D721Med (cell line): ENCODE measurements around the gene IMPA2.

ENCODE experiments used
- DNase-seq: peaks from one replicate; pipeline ENCODE4 v3.0.0; 2011; ENCODE audit warnings: low spot score; ENCODE audit not compliant: insufficient read length
- FAIRE-seq: peaks from 2 replicates; lab custom pipeline; 2011; peaks lifted over from hg19 to GRCh38; lab: Jason Lieb, UNC
- CTCF ChIP-seq: IDR thresholded peaks from 2 replicates; pipeline ENCODE4 v1.5.1; 2012; ENCODE audit warnings: mild to moderate bottlenecking, control low read depth; ENCODE audit not compliant: insufficient read depth; ENCODE audit errors: missing control alignments

The IMPA2 gene

DNA sequence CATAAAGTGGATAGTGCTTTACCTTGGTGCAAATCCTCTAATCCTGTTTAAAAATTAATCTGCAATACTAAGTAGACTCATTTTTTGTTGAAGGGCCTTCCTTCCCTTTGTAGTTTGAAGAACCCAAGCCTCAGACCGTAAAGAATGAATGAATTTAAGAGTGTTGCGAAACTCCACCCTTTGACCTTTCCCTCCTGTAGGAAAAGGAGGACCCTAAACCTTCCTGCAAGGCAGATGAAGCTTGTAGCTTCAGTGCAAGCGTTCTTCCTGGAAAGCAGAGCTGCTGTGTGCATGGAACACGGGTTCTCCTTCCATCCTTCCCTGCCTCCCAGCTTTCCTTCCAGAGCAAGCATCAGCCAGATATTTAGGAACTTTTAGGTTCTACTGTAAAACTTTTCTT lies 1.7 kb downstream of the IMPA2 start:
- FAIRE-seq (no peak), DNase-seq (no peak)
- TF ChIP-seq CTCF = no peak

DNA sequence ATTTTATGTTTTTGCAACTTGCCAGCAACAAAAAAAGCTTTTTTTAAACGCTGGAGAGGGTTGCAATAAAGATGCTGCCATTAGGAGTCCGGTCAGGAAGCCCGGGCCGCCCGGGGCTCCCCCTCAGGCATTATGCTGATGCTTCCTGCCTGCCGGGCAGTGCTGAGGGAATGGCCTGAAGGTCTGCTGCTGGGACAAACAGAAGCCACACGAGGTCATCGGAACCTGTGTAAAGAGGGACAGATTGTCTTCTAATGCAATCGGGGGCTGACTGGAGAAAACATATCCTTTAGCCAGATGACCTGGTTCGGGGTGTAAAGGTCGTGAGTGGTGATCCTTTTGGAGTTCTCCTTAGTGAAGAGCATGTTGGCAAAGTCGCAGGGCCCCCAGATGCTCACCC lies 2.3 kb downstream of the IMPA2 start:
- DNase-seq = no peak
- no peak for TF ChIP-seq CTCF
- no peak for FAIRE-seq

GRCh38 chr18:11984091-11984490 lies 2.8 kb downstream of the IMPA2 start:
- FAIRE-seq (no peak), DNase-seq (no peak)

DNA sequence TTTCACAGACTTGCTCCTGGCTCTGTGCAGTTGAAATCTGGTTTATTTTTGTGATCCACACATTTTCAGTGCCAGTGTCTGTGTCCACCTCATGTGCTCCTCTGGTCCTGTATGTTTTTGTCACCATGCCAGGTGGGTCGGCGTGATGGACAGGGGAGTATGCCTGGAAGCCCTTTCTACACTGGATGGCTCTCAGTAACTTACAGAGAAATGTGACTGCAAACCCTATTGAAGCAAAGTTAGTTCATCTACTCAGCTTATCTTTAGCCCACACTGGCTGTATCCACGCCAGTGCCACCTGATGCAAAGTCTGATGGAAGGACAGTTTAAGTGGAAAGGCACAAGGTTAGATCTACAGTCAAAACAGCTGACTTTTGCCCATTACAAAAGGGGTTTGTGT lies 4.3 kb downstream of the IMPA2 start:
- FAIRE-seq (no peak), DNase-seq (no peak)
- TF ChIP-seq CTCF = no peak

More at GRCh38 chr18:11984091-11984490, 2.8 kb downstream of the IMPA2 start:
- no peak for TF ChIP-seq CTCF

GRCh38 chr18:11986061-11986460 lies 4.8 kb downstream of the IMPA2 start:
- FAIRE-seq = no peak
- no peak for TF ChIP-seq CTCF
- DNase-seq = no peak

DNA sequence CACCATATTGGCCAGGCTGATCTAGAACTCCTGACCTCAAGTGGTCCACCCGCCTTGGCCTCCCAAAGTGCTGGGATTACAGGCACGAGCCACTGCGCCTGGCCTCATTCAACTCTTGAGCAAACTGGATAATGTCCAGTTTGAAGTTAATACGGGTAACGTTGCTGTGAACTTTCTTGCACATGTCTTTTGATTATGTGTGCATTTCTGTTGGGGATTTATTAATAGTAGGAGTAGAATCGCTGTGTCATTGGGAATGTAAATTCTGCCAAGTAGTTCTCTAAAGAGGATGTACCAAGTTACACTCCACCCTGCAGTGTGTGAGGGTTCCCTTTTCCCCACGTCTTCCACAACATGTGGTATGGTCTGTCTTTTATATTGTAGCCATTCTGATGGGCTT lies 6.2 kb downstream of the IMPA2 start:
- no peak for DNase-seq
- no peak for FAIRE-seq

GRCh38 chr18:11989174-11989573 lies 7.9 kb downstream of the IMPA2 start:
- no peak for DNase-seq
- TF ChIP-seq CTCF = no peak
- FAIRE-seq = no peak

More for the DNA sequence above, 6.2 kb downstream of the IMPA2 start:
- no peak for TF ChIP-seq CTCF
